GM19239 (cell line): Measurements from ENCODE around the gene RAB1B.
"Not testable (repeated sequence)": the region's sequence is repeated elsewhere in the genome, so short reads cannot be mapped to it uniquely, and the experiment has no call there.

Experiments
- DNase-seq: peaks from one replicate; pipeline ENCODE4 v3.0.0; 2011; ENCODE audit warnings: low spot score; ENCODE audit not compliant: insufficient read length
- FAIRE-seq: peaks from 2 replicates; lab custom pipeline; 2011; peaks lifted over from hg19 to GRCh38; lab: Jason Lieb, UNC

RAB1B gene

DNA sequence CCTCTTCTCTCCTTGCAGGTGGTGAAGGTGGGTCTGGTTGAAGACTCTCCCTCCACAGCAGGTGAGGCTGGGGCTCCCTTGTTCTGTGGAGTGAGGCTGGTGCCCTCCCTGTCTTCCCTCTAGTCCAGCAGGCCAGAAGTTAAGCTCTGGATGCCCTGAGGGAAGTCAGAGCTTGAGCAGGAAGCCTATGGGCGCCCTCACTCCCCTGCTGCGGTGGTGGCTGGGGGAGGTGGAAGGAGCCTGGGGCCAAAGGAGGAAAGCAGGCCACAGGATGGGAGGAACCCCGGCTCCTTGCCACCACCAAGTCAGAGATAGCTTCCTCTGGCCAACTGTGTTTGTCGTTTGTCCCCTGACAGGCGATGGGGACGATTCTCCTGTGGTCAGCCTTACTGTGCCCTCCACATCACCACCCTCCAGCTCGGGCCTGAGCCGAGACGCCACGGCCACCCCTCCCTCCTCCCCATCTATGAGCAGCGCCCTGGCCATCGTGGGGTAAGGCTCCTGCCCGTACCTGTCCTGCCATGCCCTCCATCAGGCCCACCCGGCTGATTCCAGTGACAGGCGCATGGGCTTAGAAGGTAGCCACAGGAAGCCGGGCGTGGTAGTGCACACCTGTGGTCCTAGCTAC lies 29.5 kb upstream of the RAB1B start:
- DNase-seq (no peak), FAIRE-seq (no peak)

DNA sequence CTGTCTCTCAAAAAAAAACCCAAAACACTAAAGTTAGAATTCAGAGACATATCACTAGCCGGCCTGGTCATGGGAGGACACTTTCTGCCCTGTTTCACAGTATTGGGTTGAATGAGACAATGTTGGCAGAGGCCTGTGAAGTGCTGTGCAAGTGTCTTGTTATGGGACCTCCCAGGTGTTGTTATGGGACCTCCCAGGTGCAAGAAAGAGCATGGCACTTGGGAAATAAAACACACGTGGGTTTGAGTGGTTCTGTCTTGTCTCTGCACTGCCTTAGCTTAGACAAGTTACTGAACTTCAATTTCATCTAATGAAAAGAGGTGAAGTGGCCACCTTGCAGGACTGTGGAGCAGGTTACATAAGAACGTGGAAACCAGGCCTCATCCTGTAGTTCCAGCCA lies 28.9 kb upstream of the RAB1B start:
- DNase-seq, result no peak
- FAIRE-seq, result no peak

DNA sequence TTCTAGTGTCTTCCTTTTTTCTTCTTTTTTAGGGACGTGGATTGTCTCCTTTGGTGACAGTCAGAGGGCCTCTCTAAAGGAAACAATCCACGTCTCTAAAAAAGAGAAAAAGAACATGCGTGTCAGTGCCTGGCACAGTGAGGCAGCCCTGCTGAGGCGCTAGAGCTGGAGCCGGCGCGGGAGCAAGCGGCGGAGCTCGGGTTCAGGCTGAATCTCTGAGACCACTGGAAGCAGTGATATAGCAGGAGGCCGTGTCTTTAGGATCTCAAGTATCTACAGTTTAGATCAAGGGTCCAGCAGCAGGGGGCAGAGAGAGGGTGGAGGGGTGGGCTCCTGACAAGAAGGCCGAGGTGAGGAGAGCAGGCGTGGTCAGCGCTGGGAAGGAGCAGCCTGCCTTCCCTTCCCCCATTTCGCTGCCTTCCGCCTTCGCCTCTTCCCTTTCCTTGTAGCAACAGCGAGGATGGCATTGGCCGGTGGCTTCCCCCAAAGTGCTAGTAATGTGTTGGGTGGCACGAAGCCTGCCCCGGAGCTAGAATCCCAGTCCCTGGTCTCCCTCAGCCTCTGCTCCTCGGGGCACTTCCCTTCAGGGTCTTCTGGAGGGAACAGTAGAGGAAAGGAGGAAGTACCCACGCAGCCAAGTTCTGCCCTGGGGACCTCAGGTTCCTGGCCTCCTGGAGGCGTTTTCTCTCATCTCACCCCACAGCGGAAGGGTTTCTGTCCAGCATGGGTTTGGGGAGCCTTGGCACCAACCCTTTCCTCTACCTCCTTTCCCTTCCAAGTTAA lies 28.2 kb upstream of the RAB1B start:
- DNase-seq, result no peak
- FAIRE-seq, result no peak

DNA sequence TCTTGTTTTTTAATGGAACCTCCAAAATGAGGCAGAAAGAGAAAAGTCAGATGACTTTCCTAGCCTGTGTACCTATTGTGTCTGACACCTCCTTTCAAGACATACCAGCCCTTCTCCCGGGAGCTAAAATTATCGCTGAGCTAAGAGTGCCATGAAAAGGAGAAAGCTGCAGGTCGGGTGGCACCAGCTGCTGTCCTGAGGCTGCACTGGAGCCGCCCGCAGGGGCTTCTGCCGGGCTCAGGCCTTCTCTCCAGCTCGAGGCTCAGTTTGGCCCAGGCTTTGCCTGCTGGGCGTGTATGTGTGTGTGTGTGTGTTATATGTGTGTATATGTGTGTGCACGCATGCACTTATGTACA lies 27.7 kb upstream of the RAB1B start:
- no peak for FAIRE-seq

DNA sequence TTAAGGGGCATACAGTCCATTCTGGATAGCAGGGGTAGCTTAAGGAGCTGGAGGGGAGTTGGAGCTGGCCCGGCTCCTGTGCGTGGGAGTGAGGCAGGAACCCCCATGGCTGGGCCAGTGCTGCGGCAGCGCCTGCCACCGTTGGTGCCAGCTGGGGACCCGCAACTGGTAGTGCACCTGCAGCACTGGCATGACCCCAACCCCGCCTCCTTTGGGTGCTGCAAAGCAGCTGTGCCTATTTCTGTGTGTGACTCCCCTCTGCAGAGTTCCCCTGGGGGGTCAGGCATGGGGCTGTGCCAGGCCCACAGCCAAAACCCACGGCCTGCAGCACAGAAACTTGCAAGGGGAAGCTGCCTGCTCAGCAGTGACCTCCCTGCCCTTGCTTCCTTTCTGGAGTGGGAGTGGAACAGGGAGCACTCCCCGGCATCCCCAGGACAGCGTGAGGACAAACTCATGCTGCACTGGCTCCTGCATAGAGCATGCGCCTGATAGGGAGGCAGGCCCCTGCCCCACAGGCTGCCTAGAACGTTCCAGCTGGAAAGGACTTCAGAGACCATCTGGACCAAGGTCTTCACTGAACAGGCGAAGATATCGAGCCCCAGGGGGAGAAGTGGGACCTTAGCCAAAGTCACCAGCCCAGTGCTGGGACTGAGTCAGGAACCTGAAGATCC lies 26.2 kb upstream of the RAB1B start:
- DNase-seq, result no peak
- FAIRE-seq, result no peak

More for the DNA sequence above, 27.7 kb upstream of the RAB1B start:
- no peak for DNase-seq

DNA sequence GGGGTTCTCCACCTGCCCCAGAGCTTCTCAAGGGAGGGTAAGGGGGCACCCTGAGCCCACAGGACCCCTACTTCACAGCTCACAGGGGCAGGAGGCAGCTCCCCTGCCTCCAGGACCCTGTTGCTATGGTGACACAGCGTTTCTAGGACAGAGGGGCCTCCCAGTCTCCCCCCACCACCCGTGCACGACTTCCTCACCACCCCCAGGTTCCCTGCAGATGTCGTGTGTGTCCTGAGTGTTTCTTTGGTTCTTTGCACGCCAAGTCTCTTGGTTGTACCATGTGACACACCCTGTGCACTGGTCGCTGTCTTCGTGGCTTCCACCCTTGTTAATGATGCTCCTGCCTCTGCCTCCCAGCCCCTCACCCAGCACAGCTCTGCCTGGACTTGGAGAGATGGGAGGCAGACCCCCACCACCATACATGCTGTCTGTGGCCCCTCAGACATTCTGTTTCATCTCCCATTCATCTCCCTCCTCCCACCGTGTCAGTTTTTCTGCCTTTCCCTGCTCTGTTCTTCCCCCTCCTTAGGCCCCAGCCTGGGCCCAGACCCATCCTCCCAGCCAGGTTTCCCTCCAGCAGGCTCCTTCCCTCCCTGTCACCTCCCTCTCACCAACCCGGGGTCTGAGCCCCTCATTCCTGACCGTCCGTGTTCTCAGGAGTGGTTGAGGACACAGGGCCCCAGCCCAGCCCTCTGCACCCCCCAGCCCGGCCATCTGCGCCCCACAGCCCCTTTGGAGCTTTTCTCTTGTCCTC lies 24.5 kb upstream of the RAB1B start:
- no peak for FAIRE-seq

DNA sequence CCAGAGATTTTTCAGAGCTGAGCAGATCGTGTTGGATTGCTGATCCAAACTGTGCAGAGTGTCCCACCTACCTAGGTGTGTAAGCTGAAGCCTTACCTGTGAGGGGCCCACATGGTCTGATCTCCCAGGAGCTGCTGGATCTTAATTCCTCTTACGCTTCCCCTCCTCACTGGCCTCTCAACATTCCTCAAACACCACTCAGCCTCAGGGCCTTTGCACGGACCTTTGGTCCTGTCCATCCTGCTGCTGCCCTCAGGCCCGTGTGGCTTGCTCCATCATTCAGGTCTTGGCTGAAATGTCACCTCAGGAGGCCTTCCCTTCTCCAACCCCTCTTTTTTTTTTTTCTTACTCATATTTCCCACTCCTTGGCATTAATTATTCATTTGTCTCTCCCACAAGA lies 21.1 kb upstream of the RAB1B start:
- FAIRE-seq, result no peak
- no peak for DNase-seq

More for the DNA sequence above, 24.5 kb upstream of the RAB1B start:
- no peak for DNase-seq

DNA sequence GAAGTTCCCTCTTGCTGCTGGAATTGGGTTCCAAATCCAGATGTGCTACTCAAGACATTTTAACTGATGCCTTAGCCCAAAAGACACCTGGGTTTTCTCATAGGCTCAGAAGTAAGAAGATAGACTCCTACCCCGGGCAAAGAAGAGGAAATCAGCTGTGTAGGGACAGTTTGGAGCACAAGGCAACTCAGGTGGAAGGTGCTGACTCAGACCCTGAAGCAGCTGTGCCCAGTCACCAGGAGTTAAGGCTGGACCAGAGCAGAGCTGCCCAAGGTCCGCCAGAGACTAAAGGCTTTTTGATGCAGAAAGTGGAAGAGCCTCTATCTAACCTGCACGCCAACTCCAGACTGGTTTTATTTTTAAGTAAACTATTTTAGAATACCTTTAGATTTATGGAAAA lies 20.6 kb upstream of the RAB1B start:
- no peak for DNase-seq

DNA sequence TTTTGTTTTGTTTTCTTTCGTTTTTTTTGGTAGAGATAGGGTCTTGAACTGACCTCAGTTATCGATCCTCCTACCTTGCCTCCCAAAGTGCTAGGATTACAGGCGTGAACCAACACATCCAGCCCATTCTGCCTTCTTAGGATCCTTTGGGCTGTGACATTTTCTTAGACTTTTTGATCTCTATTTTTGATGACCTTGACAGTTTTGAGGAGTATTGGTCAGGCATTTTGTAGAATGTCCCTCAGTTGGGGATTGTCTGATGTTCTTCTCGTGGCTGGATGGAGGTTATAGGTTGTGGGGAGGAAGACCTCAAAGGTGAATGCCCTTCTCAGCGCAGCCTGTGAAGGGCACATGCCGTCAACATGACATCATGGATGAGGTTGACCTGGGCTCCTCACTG lies 19.5 kb upstream of the RAB1B start:
- DNase-seq (no peak), FAIRE-seq (no peak)

More for the DNA sequence above, 20.6 kb upstream of the RAB1B start:
- FAIRE-seq, result no peak

DNA sequence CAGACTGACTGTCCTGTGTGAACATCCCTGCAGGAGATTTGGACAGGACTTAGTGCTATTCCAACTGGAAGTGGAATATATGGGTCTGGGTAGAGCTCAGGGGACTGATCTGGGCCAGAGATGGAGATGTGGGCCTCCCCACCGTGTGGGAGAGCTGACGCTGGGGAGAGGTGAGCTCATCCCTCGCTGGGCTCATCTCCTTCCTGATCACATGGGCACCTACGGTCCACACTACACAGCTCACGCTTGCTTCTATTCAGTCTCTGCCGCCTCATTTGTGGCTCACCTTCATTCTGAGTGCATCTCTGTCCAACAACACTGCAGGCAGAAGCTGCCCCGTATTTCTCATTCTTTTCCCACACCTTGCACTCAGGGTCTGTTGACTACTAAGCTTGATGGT lies 16.6 kb upstream of the RAB1B start:
- FAIRE-seq, result no peak
- no peak for DNase-seq

DNA sequence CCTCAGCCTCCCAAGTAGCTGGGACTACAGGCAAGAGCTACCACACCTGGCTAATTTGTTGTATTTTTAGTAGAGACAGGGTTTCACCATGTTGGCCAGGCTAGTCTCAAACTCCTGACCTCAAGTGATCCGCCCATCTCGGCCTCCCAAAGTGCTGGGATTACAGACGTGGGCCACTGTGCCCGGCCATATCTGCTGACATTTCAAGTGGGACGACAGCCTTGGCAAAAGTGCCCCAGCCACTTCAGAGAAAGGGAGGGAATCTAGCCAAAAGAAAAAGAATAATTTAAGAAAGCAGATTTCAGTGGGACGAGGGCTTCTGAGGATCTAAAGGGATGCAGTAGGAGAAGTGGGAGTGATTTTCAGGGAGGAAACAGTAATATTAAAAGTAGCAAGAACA lies 15.4 kb upstream of the RAB1B start:
- FAIRE-seq, DNase-seq: not testable (repeated sequence)

DNA sequence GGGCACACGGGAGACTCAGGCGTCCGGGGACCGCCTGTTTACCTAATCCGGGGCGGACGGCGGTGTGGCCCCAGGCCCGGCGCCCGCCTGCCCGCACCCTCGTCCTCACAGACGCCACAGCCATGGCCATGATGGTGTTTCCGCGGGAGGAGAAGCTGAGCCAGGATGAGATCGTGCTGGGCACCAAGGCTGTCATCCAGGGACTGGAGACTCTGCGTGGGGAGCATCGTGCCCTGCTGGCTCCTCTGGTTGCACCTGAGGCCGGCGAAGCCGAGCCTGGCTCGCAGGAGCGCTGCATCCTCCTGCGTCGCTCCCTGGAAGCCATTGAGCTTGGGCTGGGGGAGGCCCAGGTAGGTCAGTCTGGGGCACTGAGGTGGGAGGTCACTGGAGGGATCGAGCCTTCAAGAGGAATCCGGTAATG lies 10.0 kb upstream of the RAB1B start:
- FAIRE-seq, result no peak

DNA sequence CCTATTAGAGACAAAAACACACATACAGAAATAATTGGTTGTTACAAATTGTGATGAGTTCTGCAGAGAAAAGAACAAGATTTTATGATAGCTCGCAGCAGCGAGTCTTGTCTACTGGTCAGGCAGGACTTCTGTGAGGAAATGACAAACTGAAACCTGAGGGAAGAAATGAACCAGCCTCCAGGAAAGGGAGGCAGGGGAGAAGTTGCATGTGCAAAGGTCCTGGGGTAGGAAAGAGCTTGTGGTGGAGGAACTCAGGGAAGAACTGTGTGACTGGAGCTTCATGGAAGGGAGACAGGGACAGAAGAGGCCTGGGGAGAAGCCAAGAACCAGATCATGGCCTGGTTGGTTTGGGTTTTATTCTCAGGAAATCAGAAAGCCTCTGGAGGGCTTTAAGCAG lies 9.2 kb upstream of the RAB1B start:
- no peak for FAIRE-seq
- no peak for DNase-seq

More for the DNA sequence above, 10.0 kb upstream of the RAB1B start:
- no peak for DNase-seq

DNA sequence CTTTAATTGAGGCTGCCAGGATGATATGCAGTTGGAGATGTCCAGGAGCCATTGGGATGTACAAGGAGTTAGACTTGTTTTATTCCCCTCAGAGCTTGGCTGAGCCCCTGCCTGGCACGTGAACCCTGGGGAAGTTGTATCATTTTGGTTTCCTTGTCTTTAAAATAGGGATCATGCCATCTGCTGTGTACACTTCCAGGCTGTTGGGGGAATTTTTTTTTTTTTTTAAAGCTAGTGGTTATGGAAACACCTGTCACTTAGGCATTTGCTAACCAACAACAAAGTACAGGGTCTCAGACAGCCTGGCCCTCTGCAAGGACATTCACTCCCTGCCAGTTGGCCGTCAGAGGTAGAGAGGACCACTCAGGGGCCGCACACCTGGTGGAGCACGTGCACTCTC lies 8.5 kb upstream of the RAB1B start:
- FAIRE-seq (no peak), DNase-seq (no peak)

DNA sequence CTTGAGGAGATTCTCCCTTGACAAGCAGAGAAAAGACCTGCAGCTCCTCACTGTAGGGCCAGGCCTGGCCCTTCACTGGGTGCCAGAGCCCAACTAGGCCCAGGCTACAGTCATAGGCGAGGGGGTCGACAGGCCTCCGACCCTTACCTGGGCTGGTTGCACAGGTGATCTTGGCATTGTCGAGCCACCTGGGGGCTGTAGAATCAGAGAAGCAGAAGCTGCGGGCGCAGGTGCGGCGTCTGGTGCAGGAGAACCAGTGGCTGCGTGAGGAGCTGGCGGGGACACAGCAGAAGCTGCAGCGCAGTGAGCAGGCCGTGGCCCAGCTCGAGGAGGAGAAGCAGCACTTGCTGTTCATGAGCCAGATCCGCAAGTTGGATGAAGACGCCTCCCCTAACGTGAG lies 6.9 kb upstream of the RAB1B start:
- DNase-seq (no peak), FAIRE-seq (no peak)

DNA sequence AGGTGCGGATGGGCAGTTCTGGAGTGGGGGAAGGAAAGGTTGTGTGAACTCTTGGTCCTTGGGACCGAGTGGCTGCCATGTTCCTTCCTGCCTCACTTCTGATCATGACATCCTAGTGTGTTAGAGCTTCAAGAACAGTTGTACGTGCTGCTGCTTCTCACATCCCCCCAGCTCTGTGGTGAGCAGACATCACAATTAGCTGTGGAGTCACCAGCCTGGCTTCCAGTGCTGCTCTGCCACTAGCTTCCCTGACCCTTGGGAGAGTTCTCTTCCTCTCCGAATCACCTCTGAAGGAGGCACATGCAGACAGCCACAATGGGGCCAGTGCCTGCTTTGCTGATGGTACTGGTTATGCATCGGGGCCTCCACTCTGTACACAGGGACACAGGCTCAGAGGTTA lies 6.2 kb upstream of the RAB1B start:
- no peak for DNase-seq
- FAIRE-seq, result no peak

DNA sequence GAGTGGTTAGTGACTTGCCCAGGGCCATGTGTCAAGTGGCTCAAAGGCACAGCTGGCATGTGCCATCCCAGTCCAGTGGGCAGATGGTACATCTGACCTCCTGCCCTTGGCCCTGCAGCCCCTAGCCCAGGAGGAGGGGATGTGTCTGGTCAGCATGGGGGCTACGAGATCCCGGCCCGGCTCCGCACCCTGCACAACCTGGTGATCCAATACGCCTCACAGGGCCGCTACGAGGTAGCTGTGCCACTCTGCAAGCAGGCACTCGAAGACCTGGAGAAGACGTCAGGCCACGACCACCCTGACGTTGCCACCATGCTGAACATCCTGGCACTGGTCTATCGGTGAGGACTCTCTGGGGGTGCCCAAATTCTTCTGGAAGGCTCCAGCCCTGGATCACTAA lies 5.7 kb upstream of the RAB1B start:
- no peak for DNase-seq
- FAIRE-seq, result no peak

DNA sequence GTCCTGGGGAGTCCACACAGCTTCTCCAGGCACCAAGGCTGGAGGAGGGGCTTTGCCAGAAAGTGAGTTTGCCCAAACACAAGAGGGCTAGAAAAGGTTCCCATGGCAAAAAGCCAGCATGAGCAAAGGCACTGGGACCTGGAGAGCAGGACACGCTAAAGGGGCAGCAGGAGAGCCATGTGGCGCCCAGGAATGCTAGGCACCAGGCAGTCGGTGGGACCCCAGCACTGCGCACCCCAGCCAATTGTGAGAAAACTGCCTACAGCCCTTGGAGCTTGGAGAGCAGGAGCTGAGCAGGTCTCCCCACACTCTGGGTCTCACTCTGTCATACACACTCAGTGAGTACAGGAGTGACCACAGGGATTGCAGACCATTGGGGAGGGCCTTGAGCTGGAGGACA lies 5.2 kb upstream of the RAB1B start:
- FAIRE-seq, result no peak
- no peak for DNase-seq

DNA sequence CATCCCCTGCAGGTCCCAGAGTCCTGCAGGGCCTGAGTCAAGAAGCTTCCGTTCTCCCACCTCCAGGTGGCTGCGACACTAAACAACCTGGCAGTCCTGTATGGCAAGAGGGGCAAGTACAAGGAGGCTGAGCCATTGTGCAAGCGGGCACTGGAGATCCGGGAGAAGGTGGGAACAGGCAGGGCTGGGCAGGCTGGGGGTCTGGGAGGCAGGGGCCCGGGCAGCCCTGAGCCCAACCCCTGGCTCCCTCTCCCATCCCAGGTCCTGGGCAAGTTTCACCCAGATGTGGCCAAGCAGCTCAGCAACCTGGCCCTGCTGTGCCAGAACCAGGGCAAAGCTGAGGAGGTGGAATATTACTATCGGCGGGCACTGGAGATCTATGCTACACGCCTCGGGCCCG lies 4.7 kb upstream of the RAB1B start:
- FAIRE-seq, result no peak

DNA sequence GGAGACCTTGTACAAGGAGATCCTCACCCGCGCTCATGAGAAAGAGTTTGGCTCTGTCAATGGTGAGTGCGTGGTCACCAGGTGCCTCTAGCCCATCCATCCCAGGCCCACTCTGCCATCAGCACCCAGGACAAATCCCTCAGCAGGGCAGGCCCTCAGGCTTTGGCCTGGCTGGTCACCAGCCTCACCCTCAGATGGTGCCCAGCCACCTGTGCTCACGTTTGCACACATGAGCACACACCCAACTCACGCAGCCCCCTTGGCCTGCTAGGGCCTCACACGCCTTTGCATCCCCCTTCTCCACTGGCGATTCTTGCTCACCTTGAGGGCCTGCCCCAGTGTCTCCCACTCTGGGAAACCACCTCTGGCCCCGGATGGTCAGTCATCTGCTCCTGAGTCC lies 4.1 kb upstream of the RAB1B start:
- FAIRE-seq (no peak), DNase-seq (no peak)

More for the DNA sequence above, 4.7 kb upstream of the RAB1B start:
- no peak for DNase-seq

DNA sequence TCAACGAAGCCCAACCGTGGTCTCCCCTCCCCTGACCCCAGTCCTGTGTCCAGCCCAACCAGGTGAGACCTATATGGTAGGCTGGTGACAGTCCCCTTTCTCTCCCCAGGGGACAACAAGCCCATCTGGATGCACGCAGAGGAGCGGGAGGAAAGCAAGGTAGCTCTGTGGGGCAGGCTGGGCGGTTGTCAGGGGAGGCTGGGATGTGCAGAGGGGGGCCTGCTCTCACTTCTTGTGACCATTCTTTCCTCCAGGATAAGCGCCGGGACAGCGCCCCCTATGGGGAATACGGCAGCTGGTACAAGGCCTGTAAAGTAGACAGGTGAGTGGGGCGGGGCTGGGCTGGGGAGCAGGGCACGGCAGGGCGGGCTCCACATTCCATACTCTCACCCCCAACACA lies 3.5 kb upstream of the RAB1B start:
- DNase-seq (no peak), FAIRE-seq (no peak)
